Stimulated activated naive CD8-positive, alpha-beta T cell treated with anti-CD3 and anti-CD28 coated beads, Interleukin-15, Interleukin-2, amounts not matched to agents 100 U/mL and 50 U/mL, for 24 hours (primary cell): ENCODE measurements around the gene PDZRN4.

Source experiments
- ATAC-seq: fragments of 150-1000 bp; cut with Tn5 transposase; one replicate; pipeline ENCODE4 v1.10.0; 2021
- DNase-seq: peaks from one replicate; pipeline ENCODE4 v3.0.0; 2021

Gene PDZRN4

DNA sequence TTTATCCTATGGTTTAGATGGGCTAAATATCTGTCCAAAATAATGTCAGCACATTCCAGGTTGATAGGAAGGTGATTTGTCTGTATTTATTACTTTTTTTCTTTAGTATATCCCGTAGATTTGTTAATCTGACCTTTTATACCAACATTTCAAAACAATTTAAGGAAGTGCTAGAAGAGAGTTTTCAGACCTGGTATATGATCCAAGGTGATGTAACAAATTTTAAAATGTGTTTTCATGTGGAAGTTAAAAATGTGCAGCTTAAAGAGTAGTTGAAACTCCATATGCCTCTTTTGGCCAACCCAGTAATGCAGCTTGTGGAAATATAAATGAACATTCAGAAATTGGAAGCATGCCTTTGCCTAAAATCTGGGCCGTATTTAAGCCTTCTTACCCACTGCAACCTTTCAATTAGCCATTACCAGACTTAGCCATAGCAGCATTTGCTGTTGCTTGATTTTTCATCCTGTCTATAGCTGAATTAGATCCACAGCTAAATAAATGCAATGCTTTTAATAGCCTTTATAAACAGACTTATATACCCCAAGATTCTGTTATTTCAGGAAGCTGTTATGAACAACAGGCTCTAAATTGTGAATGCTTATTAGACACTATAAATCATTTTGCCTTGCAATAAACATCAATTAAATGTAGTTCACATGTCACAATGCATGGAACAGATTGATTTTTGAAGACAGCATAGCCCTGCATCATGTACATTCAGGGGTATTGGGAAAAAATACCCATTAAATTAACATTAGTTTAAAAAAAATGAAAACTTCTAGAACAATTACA lies 271.2 kb downstream of the PDZRN4 start:
- ATAC-seq (no peak), DNase-seq (no peak)

DNA sequence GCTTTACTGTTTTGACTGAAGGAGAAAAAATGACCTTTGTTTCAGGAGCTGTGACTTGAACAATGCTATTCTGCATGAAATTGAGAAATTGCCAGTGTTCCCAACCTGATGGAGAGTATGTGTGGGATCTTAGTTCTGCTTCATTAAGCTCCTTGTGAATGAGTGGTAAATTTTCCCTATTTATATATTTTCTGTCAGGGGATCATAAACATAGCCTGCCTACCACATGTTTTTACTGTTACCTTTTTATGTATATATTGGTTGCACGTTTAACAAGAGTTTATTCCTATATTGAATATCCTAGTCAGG lies 271.7 kb downstream of the PDZRN4 start:
- no peak for DNase-seq
- no peak for ATAC-seq

GRCh38 chr12:41460906-41461305 lies 272.8 kb downstream of the PDZRN4 start:
- ATAC-seq, result no peak
- no peak for DNase-seq

GRCh38 chr12:41462312-41462711 lies 274.2 kb downstream of the PDZRN4 start:
- ATAC-seq (no peak), DNase-seq (no peak)

DNA sequence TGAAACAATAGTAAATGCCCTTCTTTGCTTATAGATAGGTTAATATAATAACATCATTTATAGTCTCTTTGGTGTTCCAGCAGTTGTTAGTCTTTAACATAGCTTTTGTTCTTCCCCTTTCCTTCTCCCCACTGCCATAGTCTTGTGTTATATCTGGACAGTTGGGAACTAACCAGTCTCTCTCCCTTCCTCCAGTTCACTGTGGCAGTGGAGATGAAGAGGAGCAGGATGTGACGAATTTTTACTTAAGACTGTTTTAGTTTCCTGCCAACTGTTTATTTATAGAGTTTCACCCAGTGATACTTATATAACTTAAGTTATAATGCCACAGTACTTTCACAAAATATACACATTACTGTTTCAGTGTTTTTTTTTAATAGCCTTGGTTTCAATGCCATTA lies 277.4 kb downstream of the PDZRN4 start:
- DNase-seq, result no peak
- ATAC-seq, result no peak

DNA sequence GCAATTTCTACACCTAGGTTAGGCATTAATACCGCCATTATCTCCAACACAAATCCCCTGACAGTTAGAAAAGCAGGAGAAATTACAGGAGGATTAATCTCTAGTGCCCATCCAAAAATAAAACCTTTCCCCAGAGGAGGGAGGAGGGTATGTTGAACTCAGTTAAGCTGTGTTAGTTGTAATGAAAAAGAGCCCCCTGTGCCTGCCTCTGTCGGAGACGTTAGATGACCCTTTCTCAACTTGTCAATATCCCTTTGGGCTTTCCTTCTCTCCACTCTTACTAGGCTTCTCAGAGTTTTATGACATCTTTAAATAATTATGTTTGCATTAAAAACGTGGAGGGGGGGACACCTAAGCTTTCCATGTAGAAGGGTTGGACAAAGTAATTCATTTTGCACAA lies 278.2 kb downstream of the PDZRN4 start:
- ATAC-seq (no peak), DNase-seq (no peak)

- DNase-seq (no peak), ATAC-seq (no peak)
Observed at GRCh38 chr12:41466802-41467201, 278.7 kb downstream of the PDZRN4 start.

- no peak for ATAC-seq
- DNase-seq, result no peak
Observed at GRCh38 chr12:41467591-41468325, 279.6 kb downstream of the PDZRN4 start.

- DNase-seq (no peak), ATAC-seq (no peak)
Observed at GRCh38 chr12:41468341-41468740, 280.2 kb downstream of the PDZRN4 start.

GRCh38 chr12:41468756-41469155 lies 280.6 kb downstream of the PDZRN4 start:
- DNase-seq (no peak), ATAC-seq (no peak)

DNA sequence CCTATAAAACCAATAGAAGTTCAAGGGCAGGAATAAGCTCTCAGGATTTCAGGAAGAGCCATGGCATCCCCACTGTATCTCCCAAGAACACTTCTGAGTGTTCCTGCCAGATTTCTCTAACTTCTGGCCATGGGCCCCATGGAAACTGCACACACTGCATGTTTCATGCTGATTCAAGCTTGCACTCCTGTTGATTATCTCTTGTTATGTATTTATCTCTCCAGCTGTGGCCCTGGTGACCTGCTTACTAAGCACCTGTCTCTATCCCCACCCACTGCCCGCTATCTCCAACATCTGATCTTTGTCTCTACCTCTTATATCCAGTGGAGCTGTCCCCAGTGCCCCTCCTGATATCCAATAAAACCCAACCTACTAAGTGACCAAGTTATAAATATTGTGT lies 285.3 kb downstream of the PDZRN4 start:
- no peak for DNase-seq
- no peak for ATAC-seq

DNA sequence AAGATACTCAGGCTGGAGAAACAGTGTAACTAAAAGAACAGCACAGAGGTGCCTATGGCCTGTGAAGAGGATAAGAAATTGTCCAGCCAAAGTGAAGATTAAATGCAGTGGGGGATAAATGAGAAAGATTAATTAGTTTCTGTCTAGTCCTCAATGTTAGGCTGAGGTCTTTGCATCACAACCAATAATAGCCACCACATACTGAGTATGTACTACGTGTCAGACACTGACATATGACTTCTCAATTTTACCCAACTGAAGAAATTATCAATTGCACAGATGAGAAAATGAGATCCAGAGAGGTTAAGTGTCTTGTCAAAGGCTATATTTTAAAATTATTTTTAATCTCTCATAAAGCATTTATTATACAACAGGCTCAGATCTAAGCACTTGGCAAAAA lies 285.9 kb downstream of the PDZRN4 start:
- no peak for ATAC-seq
- no peak for DNase-seq

GRCh38 chr12:41476499-41477439 lies 288.6 kb downstream of the PDZRN4 start:
- no peak for DNase-seq
- ATAC-seq, result no peak

- DNase-seq (no peak), ATAC-seq (no peak)
Observed at GRCh38 chr12:41479426-41479825, 291.3 kb downstream of the PDZRN4 start.

DNA sequence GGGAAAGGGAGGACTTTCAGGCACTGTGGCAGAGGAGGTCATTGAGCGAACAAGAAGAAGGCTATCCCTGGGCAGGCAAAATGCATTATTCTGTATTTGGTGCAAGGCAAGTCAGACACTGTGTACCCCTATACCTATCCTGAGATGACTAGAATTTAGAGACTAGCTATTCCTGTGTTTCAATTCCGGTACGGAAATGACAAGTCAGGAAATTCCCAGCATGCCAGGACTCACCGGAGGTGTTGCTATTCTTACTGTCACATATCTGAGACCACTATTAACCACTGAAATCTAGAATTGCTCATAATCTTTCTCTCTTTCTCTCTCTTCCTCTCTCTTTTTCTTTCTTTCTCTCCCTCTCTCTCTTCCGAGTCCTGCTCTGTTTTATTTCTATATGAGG lies 297.1 kb downstream of the PDZRN4 start:
- ATAC-seq (no peak), DNase-seq (no peak)

- ATAC-seq, result no peak
- no peak for DNase-seq
Observed at GRCh38 chr12:41486718-41487117, 298.6 kb downstream of the PDZRN4 start.

DNA sequence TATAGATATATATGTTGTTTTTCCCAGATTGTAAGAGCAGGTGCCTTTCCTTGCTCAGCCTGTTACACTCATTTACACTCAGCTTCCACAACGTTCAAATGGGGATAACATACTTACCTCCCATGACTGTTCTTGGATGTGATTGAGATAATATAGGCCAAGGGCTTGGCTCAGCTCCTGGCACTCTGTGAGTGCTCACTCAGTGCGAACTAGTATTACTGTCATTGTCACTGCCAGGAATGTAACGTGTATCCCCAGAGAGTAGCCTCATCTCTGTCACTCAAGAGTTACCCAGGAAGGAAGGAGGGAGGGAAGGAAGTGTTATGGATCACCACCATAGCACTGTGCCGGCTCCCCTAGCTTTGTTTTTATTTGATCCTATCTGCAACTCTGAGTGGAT lies 307.9 kb downstream of the PDZRN4 start:
- no peak for DNase-seq
- no peak for ATAC-seq

GRCh38 chr12:41497409-41497808 lies 309.3 kb downstream of the PDZRN4 start:
- ATAC-seq, result no peak
- DNase-seq, result no peak

DNA sequence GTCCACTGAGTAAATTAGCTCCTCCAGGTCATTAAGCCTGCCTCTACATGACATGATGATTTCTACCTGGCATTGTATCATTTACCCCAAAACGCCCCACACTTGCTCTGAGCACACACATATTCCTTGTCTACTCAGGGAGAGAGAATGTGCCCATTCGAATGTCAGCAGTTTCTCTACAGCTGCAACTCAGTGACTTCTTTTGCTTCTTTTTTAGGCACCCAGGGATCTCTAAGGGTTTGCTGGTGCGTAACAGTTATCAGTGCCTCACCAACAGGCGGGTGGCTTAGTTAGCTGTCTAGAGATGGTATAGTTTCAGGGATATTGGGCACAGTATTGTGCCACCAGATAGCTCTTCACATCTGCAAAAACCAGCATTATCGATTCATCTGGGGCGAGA lies 316.9 kb downstream of the PDZRN4 start:
- DNase-seq (no peak), ATAC-seq (no peak)

- DNase-seq (no peak), ATAC-seq (no peak)
Observed at GRCh38 chr12:41507286-41507685, 319.2 kb downstream of the PDZRN4 start.

DNA sequence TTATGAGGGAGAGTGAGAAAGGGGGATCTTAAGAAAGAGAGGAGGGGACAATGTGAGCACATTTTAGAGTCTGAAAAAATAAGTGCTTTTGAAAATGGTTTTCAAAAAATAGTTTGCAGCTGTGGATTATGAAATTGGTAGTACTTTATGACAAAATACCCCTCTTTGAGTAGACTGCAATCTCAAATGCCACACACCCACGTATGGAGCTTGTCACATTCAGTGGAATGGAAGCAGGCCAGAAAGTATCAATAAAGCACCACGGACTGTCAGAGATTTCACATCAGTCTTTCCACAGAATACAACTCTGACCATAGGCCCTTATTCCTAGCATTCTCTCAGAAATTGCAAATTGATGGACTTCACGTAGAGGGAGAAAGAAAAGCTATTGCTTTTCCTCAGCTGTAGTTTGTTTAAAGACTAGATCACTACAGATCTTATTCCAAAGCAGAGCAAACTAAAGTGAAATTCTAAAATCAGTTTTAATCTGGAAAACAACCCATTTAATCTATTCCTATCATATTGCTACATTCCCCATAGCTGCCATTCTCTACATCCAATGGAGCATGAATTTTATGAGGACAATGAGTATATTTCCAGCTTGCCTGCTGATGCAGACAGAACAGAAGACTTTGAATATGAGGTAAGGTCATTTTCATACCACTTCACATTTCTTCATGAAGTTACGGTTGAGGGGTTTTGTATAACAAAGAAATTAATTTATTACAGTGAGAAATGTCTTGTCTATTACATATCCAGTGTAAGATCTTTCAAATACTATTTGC lies 321.3 kb downstream of the PDZRN4 start:
- no peak for DNase-seq
- no peak for ATAC-seq

DNA sequence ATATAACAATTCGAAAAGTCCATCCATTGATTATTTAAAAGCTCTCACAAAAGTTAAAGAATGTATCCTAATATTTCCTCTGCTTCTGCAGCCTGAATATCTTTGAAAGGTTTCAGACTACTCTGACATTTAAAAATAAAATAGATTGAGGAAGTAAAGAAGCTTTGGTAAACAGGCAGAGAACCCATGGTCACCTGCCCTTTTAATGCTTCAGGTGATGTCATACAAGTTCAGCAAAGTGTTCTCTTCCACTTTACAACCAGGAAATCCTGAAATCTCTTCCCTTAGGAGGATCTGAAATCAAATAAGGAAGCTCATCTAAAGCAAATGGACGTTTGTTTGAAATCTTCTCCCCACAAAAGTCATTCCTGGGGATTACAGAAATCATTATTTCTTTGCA lies 322.4 kb downstream of the PDZRN4 start:
- DNase-seq (no peak), ATAC-seq (no peak)
